Upper lobe of left lung (tissue), 6 donors: ENCODE measurements around the gene ALDH7A1. TPM values are rescaled to one million over a fixed set of nuclear protein-coding genes. Genes with fewer than 3 reads are reported as not detected.

Experiments used
- ATAC-seq, 2 donors: fragments of 200-7000 bp; cut with Tn5 transposase; one replicate each; pipeline ENCODE4 v1.9.1; 2022; ENCODE audit warnings: mild to moderate bottlenecking in 2 of 2, moderate library complexity in 2 of 2; ENCODE audit not compliant: low FRiP score in 2 of 2
- DNase-seq, 2 donors: peaks; one replicate each; pipeline ENCODE4 v3.0.0-alpha.2; 2019 to 2020
- H3K27ac ChIP-seq, 4 donors: fragments of 200-600 bp; sonication (generic); one replicate each; pipeline ENCODE4 v1.5.1; 2016 to 2019
- H3K27me3 ChIP-seq, 4 donors: fragments of 200-600 bp; sonication (generic); one replicate each; pipeline ENCODE4 v1.5.1; 2017 to 2019
- H3K36me3 ChIP-seq, 4 donors: fragments of 200-600 bp; sonication (generic); one replicate each; pipeline ENCODE4 v1.5.1; 2016 to 2019
- H3K4me1 ChIP-seq, 4 donors: fragments of 200-600 bp; sonication (generic); one replicate each; pipeline ENCODE4 v1.5.1; 2018 to 2019
- H3K4me3 ChIP-seq, 4 donors: fragments of 200-600 bp; sonication (generic); one replicate each; pipeline ENCODE4 v1.5.1; 2017 to 2019; ENCODE audit warnings: mild to moderate bottlenecking in 2 of 4, moderate library complexity in 1 of 4
- H3K9me3 ChIP-seq, 4 donors: fragments of 200-600 bp; sonication (generic); one replicate each; pipeline ENCODE4 v1.5.1; 2018 to 2019
- EP300 ChIP-seq, 4 donors: sonication (generic); formaldehyde crosslinking; IDR thresholded peaks; one replicate each; pipeline ENCODE4 v1.5.1; 2017; ENCODE audit warnings: antibody characterized with exemption in 4 of 4, control low read depth in 2 of 4
- POLR2A ChIP-seq, 4 donors: fragments of 450-650 bp; IDR thresholded peaks; one replicate each; pipeline ENCODE4 v1.5.1; 2016 to 2017; ENCODE audit warnings: antibody characterized with exemption in 4 of 4, mild to moderate bottlenecking in 2 of 4
- POLR2AphosphoS5 ChIP-seq, 2 donors: sonication (generic); formaldehyde crosslinking; IDR thresholded peaks; one replicate each; pipeline ENCODE4 v1.5.1; 2017; ENCODE audit warnings: antibody characterized with exemption in 2 of 2
- WGBS, 2 donors: methylation state at CpG; one replicate each; pipeline ENCODE4 v1.1.5; 2017 to 2018; 5-methylcytosine and 5-hydroxymethylcytosine counted together
- total RNA-seq, 6 donors: library from RNA; depleted of rRNA in 4 of 6; stranded (reverse); fragments of >200 nt in 4 of 6; gene quantifications; one replicate each; pipeline versions ENCODE4 v1.1.0 to v1.2.1, GENCODE V29; 2016 to 2021
- TF ChIP-seq, protein P1 (sequence below), 6 experiments: fragments of 450-650 bp in 4 of 6; fragments of 200-600 bp in 2 of 6; sonication (generic) in 2 of 6; IDR thresholded peaks; one replicate each; pipeline ENCODE4 v1.5.1; 2016 to 2019; ENCODE audit warnings: antibody characterized with exemption in 6 of 6
- donor health status: DM: no; HTN: no; CAD: no; lungs with moderate emphysema.
- donor health status: DM: no; HTN: yes; CAD: no; lungs with severe emphysema.

ALDH7A1 gene
- total RNA-seq, 6 donors from 2014 or later, result 19.3 to 41.4 (median 30.0) TPM

DNA sequence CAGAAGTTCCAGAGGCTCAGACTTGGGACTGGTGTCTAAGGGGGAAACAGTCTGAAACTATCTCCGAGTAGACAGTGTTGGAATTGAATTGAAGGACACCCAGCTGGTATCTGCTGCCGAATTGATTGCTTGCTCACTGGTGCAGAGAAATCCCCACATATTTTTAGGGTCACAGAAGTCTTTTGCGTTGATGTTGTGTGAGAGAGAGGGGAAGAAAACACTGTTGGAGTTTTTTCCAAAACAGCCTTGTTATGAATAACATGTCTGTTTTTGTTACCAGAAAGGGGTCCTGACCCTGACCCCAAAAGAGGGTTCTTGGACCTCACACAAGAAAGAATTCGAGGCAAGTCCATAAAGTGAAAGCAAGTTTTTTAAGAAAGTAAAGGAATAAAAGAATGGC is 81.3 kb downstream of the ALDH7A1 start:
- Histone ChIP-seq H3K9me3 (no peaks in the 10 kb centered on the region), H3K36me3 (no peaks in the 10 kb centered on the region), H3K27ac (peak overlapping the region; percentile 4 to 48 (median 42)), H3K4me1 (peaks cover 7 to 22% (median 15%) of the 10 kb centered on the region in 4 donors), H3K4me3 (no peak overlapping the region), H3K27me3 (no peaks in the 10 kb centered on the region)
- WGBS, 2 donors, result 77 to 79% methylated on average over 4 of the region's 4 CpGs
- no peak for TF ChIP-seq POLR2AphosphoS5 (IDR thresholded peaks at IDR 0.05)
- TF ChIP-seq EP300 (IDR thresholded peaks at IDR 0.05), result no peak
- TF ChIP-seq POLR2A (IDR thresholded peaks at IDR 0.05), result no peak
- TF ChIP-seq, protein P1, sequence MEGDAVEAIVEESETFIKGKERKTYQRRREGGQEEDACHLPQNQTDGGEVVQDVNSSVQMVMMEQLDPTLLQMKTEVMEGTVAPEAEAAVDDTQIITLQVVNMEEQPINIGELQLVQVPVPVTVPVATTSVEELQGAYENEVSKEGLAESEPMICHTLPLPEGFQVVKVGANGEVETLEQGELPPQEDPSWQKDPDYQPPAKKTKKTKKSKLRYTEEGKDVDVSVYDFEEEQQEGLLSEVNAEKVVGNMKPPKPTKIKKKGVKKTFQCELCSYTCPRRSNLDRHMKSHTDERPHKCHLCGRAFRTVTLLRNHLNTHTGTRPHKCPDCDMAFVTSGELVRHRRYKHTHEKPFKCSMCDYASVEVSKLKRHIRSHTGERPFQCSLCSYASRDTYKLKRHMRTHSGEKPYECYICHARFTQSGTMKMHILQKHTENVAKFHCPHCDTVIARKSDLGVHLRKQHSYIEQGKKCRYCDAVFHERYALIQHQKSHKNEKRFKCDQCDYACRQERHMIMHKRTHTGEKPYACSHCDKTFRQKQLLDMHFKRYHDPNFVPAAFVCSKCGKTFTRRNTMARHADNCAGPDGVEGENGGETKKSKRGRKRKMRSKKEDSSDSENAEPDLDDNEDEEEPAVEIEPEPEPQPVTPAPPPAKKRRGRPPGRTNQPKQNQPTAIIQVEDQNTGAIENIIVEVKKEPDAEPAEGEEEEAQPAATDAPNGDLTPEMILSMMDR (IDR thresholded peaks at IDR 0.05), result no peak
- DNase-seq (no peak), ATAC-seq (peak in 1 of 2 donors; percentile 36)

DNA sequence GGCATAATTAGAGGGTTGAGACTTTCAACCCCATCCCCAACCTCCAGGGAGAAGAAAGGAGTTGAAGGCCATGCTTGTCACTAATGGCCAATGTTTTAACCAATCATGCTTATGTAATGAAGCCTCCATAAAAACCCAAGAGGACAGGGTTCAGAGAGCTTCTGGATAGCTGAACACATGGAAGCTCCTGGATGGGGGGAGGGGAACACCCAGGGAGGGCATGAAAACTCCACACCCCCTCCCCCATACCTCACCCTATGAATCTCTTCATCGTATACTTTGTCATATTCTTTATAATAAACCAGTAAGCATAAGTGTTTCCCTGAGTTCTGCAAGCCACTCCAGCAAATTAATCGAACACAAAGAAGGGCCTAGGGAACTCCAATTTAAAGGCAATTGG is 81.7 kb downstream of the ALDH7A1 start:
- Histone ChIP-seq H3K4me1 (peaks cover 11 to 22% (median 18%) of the 10 kb centered on the region in 4 donors), H3K9me3 (no peaks in the 10 kb centered on the region), H3K36me3 (no peaks in the 10 kb centered on the region), H3K4me3 (no peak overlapping the region), H3K27ac (peak overlapping the region; percentile 4 to 48 (median 42)), H3K27me3 (no peaks in the 10 kb centered on the region)
- no peak for DNase-seq
- 89 to 93% methylated on average over 2 of the region's 2 CpGs for WGBS, 2 donors
- no peak for TF ChIP-seq POLR2AphosphoS5 (IDR thresholded peaks at IDR 0.05)
- no peak for TF ChIP-seq POLR2A (IDR thresholded peaks at IDR 0.05)
- no peak for TF ChIP-seq EP300 (IDR thresholded peaks at IDR 0.05)
- TF ChIP-seq, protein P1 (IDR thresholded peaks at IDR 0.05), result no peak
- no peak for ATAC-seq

DNA sequence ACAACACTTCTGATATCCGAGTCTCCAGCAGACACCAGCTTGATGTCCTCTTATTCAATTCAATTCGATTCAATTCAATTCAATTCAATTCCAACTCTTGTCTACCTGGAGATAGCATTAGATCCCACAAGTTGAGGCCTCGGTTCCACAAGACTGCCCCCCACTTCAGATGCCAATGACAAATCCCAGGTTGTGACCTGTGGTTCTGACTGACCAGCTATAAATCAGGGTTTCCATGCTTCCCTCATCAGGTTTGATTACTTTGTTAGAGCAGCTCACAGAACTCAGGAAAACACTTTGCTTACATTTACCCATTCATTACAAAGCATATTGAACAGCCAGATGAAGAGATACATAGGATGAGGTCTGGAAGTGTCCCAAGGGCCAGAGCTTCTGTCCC is 82.6 kb downstream of the ALDH7A1 start:
- 88 to 91% methylated on average over 3 of the region's 3 CpGs for WGBS, 2 donors
- peak overlapping the region in 3 of 4 donors; percentile 42 to 48 (median 43) for H3K27ac ChIP-seq
- no peaks in the 10 kb centered on the region for H3K36me3 ChIP-seq
- H3K4me3 ChIP-seq, result no peak overlapping the region
- DNase-seq (no peak), ATAC-seq (no peak)
- peaks cover 17 to 28% (median 23%) of the 10 kb centered on the region in 4 donors for H3K4me1 ChIP-seq
- TF ChIP-seq, protein P1 (IDR thresholded peaks at IDR 0.05), result no peak
- TF ChIP-seq POLR2AphosphoS5 (IDR thresholded peaks at IDR 0.05) (no peak), POLR2A (IDR thresholded peaks at IDR 0.05) (no peak), EP300 (IDR thresholded peaks at IDR 0.05) (no peak)
- H3K27me3 ChIP-seq, result no peaks in the 10 kb centered on the region
- H3K9me3 ChIP-seq, result no peaks in the 10 kb centered on the region

DNA sequence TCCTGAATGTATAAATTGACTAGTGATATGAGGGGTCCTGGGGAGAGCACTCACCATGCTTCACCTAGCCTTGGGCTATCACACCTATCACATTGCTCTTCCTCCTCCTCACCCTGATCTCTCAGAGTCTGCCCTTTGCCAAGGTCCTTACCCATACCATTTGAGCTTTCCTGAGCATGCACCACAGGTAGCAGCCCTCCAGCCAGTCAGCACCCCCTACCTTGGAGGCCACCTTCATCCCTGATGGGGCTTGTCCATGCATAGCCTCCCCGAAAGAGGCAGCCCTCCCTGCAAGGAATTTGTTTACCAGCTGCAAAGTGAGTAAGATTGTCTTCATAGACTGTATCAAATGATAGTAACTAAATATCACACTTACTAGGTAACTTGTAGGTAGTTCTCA is 83.1 kb downstream of the ALDH7A1 start:
- Histone ChIP-seq H3K4me1 (peaks cover 17 to 28% (median 23%) of the 10 kb centered on the region in 4 donors), H3K27me3 (no peaks in the 10 kb centered on the region), H3K4me3 (no peak overlapping the region), H3K27ac (peak overlapping the region in 1 of 4 donors; percentile 48), H3K9me3 (no peaks in the 10 kb centered on the region), H3K36me3 (no peaks in the 10 kb centered on the region)
- DNase-seq (no peak), ATAC-seq (no peak)
- 100% methylated on average over 1 of the region's 1 CpG for WGBS, 2 donors
- TF ChIP-seq POLR2AphosphoS5 (IDR thresholded peaks at IDR 0.05), result no peak
- TF ChIP-seq POLR2A (IDR thresholded peaks at IDR 0.05), result no peak
- TF ChIP-seq EP300 (IDR thresholded peaks at IDR 0.05), result no peak
- TF ChIP-seq, protein P1 (IDR thresholded peaks at IDR 0.05), result no peak

DNA sequence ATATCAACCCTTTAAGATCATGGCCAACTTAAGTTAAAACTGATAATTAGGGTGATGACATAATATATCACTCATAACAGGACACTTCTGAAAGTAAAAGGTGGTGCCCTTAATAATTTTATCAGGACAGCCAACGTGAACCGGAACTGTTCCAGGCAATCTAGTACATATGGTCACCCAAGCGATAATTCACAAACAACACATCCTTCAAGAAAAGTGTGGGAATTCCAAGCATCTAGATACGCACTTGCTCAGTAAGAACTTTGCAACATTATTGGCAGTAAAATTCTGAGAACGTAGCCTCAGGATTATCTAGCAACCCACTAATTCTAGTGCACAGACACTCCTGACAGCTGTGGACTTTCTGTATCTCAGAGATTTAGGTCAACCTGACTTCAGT is 85.7 kb downstream of the ALDH7A1 start:
- Histone ChIP-seq H3K4me3 (no peak overlapping the region), H3K36me3 (no peaks in the 10 kb centered on the region), H3K4me1 (peaks cover 17 to 46% (median 28%) of the 10 kb centered on the region in 4 donors), H3K9me3 (no peaks in the 10 kb centered on the region), H3K27ac (peak overlapping the region; percentile 67 to 85 (median 78)), H3K27me3 (no peaks in the 10 kb centered on the region)
- 87 to 91% methylated on average over 5 of the region's 5 CpGs for WGBS, 2 donors
- DNase-seq, result no peak
- TF ChIP-seq POLR2AphosphoS5 (IDR thresholded peaks at IDR 0.05), result no peak
- no peak for TF ChIP-seq EP300 (IDR thresholded peaks at IDR 0.05)
- no peak for TF ChIP-seq POLR2A (IDR thresholded peaks at IDR 0.05)
- TF ChIP-seq, protein P1 (IDR thresholded peaks at IDR 0.05), result no peak
- no peak for ATAC-seq
